Left lung (tissue), 10 donors: ENCODE data around the gene DENND2D. TPM values are rescaled to one million over a fixed set of nuclear protein-coding genes. Genes with fewer than 3 reads are reported as not detected.

Experiments
- ATAC-seq: fragments of 200-7000 bp; cut with Tn5 transposase; one replicate; pipeline ENCODE4 v1.9.1; 2020; ENCODE audit warnings: moderate library complexity
- DNase-seq, 4 donors: peaks; one replicate each; pipeline ENCODE4 v3.0.0-alpha.2; 2013 to 2020
- H3K27ac ChIP-seq, 2 donors: fragments of 200-600 bp; sonication (generic) in 1 of 2; one replicate each; pipeline versions ENCODE4 v1.5.0 to v1.8.0; 2020 to 2021
- H3K27me3 ChIP-seq, 2 donors: fragments of 200-600 bp; sonication (generic) in 1 of 2; one replicate each; pipeline versions ENCODE4 v1.5.0 to v1.8.0; 2020 to 2021
- H3K36me3 ChIP-seq, 2 donors: fragments of 200-600 bp; sonication (generic) in 1 of 2; one replicate each; pipeline versions ENCODE4 v1.5.0 to v1.8.0; 2020 to 2021
- H3K4me1 ChIP-seq, 2 donors: fragments of 200-600 bp; one replicate each; pipeline ENCODE4 v1.8.0; 2021
- H3K4me3 ChIP-seq, 2 donors: fragments of 200-600 bp; sonication (generic) in 1 of 2; one replicate each; pipeline versions ENCODE4 v1.5.0 to v1.8.0; 2020 to 2021; ENCODE audit warnings: mild to moderate bottlenecking in 1 of 2
- H3K9me3 ChIP-seq, 2 donors: fragments of 200-600 bp; sonication (generic) in 1 of 2; one replicate each; pipeline versions ENCODE4 v1.5.0 to v1.8.0; 2020 to 2021
- intact Hi-C, 2 donors: fragments of 100-400 bp; cut with DNase I; formaldehyde crosslinking; loops; one replicate each; pipeline versions ENCODE4 v1.11.2 to v1.14.2; 2022
- polyA plus RNA-seq, 6 donors: library from polyadenylated mRNA; unstranded; fragments of 120-200 nt; gene quantifications; one replicate each; pipeline ENCODE4 v1.2.1, GENCODE V29; 2013; ENCODE audit not compliant: insufficient read length in 6 of 6
- total RNA-seq, 2 donors: library from RNA; stranded (reverse); fragmentation: NEBNext Ultra II Directional; extraction: Animal tissue kit (Norgen Biotek cat#: 25700); gene quantifications; one replicate each; pipeline ENCODE4 v1.2.1, GENCODE V29; 2021
- TF ChIP-seq, protein P1 (sequence below), 2 donors: fragments of 200-600 bp; sonication (generic) in 1 of 2; IDR thresholded peaks; one replicate each; pipeline versions ENCODE4 v1.5.0 to v1.8.0; 2021; ENCODE audit warnings: antibody characterized with exemption in 2 of 2
- donor health status: DM: no; HTN: yes; CAD: no.
- donor health status: DM: no; HTN: no; CAD: no.

The DENND2D gene
- total and polyA plus RNA-seq, 8 donors = 19.5 to 78.8 (median 25.5) TPM

DNA sequence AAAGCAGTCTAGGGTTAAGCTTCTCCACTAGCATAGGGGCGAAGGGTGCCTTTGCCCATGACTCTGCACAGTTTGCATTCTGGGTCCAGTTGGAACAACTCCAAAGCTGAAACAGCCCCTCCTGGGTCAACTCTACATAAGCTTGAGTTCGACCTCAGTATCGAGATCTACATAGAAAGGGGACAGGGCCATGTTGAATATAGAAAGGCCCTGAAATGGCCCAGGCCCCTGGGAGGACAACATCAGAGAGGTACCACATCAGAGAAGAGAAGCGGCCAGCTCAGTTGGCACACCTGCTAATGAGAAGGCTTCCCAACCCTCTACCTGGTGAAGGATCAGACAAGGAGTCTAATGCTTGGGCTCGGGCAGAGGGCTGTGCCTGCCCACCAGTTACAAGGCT, 1.6 kb downstream of the DENND2D start:
- no peaks in the 10 kb centered on the region for H3K27me3 ChIP-seq
- DNase-seq (no peak), ATAC-seq (no peak)
- peak overlapping the region; percentile 22 to 56 for H3K4me3 ChIP-seq
- peak overlapping the region; percentile 80 to 93 for H3K27ac ChIP-seq
- no peaks in the 10 kb centered on the region for H3K9me3 ChIP-seq
- TF ChIP-seq, protein P1, sequence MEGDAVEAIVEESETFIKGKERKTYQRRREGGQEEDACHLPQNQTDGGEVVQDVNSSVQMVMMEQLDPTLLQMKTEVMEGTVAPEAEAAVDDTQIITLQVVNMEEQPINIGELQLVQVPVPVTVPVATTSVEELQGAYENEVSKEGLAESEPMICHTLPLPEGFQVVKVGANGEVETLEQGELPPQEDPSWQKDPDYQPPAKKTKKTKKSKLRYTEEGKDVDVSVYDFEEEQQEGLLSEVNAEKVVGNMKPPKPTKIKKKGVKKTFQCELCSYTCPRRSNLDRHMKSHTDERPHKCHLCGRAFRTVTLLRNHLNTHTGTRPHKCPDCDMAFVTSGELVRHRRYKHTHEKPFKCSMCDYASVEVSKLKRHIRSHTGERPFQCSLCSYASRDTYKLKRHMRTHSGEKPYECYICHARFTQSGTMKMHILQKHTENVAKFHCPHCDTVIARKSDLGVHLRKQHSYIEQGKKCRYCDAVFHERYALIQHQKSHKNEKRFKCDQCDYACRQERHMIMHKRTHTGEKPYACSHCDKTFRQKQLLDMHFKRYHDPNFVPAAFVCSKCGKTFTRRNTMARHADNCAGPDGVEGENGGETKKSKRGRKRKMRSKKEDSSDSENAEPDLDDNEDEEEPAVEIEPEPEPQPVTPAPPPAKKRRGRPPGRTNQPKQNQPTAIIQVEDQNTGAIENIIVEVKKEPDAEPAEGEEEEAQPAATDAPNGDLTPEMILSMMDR (IDR thresholded peaks at IDR 0.05) = no peak
- peaks cover 0 to 51% of the 10 kb centered on the region in 2 donors for H3K36me3 ChIP-seq
- intact Hi-C loops = no loop called here
- peaks cover 38 to 93% of the 10 kb centered on the region in 2 donors for H3K4me1 ChIP-seq

DNA sequence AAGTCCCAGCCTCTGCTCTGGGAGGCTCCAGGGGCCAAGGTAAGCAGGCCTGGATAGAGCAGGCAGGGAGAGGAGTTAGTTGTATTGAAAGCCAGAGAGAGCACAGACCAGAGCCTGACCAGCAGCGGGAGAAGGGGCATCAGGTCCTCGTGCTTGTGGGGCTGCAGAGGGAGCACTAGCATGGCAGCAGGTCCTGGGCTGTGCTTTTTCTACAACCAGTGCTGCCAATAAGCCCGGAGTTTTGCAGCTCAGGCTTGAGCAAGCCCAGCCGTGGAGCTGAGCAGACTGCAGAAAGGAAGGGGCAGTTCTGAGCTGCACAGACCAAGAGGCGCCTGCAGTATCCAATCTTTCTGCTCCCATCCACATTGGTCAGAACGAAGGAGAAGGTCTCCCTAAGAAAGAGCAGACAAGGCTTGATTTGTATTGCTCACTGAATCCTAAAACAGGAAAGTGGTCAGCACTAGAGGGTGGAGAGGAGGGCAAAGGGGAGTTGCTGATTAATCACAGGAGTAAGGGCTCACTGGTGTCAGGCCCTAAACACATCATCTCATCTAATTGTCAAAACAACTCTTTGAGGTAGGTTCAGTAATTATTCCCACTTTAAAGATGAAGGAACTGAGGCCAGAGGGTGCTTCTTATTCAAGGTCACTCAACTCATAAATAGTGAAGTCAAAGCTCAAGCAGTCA, 2.7 kb downstream of the DENND2D start:
- no peaks in the 10 kb centered on the region for H3K27me3 ChIP-seq
- H3K9me3 ChIP-seq = no peaks in the 10 kb centered on the region
- H3K36me3 ChIP-seq = peaks cover 0 to 51% of the 10 kb centered on the region in 2 donors
- ATAC-seq (no peak), DNase-seq (peak in 1 of 4 donors; percentile 62)
- H3K4me3 ChIP-seq = peak overlapping the region; percentile 22 to 56
- intact Hi-C loops = no loop called here
- H3K4me1 ChIP-seq = peaks cover 41 to 96% of the 10 kb centered on the region in 2 donors
- TF ChIP-seq, protein P1 (IDR thresholded peaks at IDR 0.05) = peak in 1 of 2 donors; percentile 45
- peak overlapping the region in 1 of 2 donors; percentile 93 for H3K27ac ChIP-seq

DNA sequence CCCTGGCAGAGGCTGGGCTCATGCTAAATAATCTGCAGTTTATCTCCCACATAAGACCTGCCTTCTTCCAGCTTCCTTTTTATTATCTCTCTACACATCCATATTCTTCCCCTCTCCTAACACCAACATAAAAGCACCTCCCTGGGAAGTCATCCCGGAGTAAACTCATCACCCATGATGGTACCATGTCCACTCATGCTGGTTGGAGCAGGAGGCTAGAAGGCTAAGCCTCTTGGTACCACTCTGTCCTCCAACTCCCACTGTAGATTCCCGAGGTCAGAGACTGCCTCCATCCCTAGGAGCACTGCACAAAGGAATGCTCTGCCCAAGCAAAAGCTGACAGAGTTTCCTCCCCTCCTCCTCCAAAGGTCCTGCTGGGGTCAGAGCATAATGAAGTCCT, 4.2 kb downstream of the DENND2D start:
- no peaks in the 10 kb centered on the region for H3K27me3 ChIP-seq
- intact Hi-C loops = no loop called here
- H3K4me3 ChIP-seq = peak overlapping the region in 1 of 2 donors; percentile 56
- TF ChIP-seq, protein P1 (IDR thresholded peaks at IDR 0.05) = no peak
- DNase-seq (no peak), ATAC-seq (no peak)
- no peaks in the 10 kb centered on the region for H3K9me3 ChIP-seq
- peak overlapping the region in 1 of 2 donors; percentile 10 for H3K27ac ChIP-seq
- peaks cover 39 to 96% of the 10 kb centered on the region in 2 donors for H3K4me1 ChIP-seq
- H3K36me3 ChIP-seq = peaks cover 0 to 65% of the 10 kb centered on the region in 2 donors

DNA sequence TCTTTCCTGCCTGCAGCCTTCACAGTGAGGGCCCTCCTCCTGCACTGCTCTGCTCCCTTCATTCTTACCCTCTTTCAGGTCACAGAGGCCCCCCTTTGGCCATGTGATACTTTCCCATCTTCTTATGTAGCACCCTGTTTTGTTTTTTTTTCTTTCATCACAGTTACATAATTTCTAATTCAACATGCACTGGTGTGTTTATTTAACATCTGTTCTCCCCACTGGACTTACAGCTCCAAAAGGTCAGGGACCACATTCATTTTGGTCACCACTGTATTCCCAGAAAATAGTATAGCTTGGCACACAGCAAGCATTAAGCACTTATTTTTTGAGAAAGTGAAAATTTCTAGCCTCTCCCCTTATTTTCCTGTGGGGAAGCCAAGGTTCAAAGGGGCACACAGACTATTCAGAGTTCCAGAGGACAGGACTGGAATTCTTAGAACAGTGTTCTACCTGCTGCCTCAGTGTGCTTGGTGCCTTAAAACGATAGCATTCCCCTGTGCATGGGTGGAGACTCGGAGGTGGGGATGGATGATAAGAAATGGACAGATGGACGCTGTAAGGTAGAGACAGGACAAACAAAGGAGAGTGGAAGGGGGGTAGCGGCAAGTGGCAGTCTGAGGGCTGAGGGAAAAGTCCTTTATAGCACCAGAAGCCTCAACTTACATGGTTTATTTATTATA, 5.3 kb downstream of the DENND2D start:
- H3K4me3 ChIP-seq = no peak overlapping the region
- peak overlapping the region in 1 of 2 donors; percentile 91 for H3K27ac ChIP-seq
- ATAC-seq = no peak
- no peaks in the 10 kb centered on the region for H3K9me3 ChIP-seq
- TF ChIP-seq, protein P1 (IDR thresholded peaks at IDR 0.05) = no peak
- intact Hi-C loops = no loop called here
- no peak for DNase-seq
- peaks cover 40 to 98% of the 10 kb centered on the region in 2 donors for H3K4me1 ChIP-seq
- H3K36me3 ChIP-seq = peaks cover 0 to 76% of the 10 kb centered on the region in 2 donors
- H3K27me3 ChIP-seq = no peaks in the 10 kb centered on the region
